Hypothalamus (tissue), 51 donors: ENCODE measurements around the gene FBLN5.
A peak's percentile ranks its signal among the peaks of the same experiment; 100 is the strongest.

Experiments
- DNase-seq, 51 donors: peaks; one replicate each; lab custom pipeline; 2025; lab: John Stamatoyannopoulos, UW

FBLN5 gene

DNA sequence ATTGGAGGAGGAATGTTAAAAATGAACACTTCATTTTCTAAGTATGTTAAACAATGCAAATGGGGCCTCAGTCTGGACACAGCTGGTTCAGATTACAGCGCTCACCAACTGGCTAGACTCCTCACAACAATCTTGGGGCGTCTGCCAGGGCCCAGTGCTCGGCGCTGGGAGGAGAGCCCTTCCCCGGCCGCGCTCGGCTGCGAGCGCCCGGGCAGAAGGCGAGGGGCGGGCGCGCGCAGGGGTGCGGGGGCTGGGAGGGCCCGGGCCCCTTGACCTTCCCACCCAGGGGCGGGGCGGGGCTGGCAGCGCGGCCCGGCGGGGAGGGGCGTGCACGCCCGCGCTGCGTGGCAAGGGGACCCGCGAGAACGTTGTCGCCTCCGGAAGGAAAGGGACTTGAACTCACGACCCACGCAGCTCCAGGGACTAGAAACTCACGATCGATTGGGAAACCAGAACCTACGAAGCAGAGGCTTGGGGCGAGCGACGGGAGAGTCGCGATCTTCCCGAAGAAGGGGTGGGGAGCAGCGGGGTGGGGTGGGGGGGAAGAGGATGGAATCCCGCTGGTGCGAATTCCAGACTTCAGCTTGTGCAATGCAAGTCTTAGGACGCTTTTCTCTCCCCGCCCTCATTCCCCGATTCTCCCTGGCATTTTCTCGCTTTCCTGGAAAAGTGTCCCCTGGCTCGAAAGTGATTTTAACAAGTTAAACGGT, at the start of gene FBLN5:
Gene FBLN5 (minus strand): TSS at position 220 of the 710 bp plus-strand sequence. CDS start 465 bp downstream, outside the sequence.
- DNase-seq: peak in 16 of 51 donors; percentile 9 to 48 (median 22)

DNA sequence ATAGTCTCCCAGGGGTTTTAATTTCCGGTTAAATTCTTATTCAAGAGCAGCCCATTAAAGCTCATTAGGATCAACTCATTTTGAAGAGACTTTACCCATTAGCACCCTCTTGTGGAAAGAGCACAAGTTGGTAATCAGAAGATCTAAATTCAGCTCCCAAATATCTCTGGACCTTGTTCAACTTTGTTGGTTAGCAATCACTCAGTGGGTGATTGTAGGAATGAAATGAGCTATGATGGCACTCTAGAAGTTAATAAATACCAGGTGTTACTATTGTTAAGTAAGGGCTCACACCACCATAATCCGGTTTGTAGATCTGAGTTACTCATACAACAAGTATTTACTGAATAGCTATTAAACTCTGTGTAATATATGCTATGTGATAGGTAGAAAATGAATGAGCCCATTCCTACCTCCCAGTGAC, 49.5 kb upstream of the FBLN5 start:
- DNase-seq: peak in 1 of 51 donors; percentile 29

DNA sequence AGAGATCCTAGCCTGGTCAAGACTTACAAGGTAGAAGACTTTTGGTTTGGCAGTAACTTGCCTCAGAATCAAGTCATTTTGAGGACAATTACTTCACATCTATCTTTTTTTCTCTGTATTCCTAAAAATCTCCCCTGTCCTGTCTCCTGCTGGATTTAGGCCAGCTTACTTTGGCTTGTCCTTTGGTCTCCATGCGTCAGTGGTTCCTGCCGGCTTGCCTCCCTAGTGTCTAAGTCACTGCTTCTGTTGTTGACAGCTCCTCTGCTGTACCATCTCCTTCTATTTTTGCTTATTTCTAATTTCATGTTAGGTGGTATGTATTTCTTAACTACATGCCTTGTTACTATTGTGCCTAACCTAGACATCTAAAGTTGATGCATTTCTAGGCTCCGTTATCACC, 39.7 kb upstream of the FBLN5 start:
- no peak for DNase-seq

- no peak for DNase-seq
Observed at GRCh38 chr14:91985521-91986255, 38.2 kb upstream of the FBLN5 start.

DNA sequence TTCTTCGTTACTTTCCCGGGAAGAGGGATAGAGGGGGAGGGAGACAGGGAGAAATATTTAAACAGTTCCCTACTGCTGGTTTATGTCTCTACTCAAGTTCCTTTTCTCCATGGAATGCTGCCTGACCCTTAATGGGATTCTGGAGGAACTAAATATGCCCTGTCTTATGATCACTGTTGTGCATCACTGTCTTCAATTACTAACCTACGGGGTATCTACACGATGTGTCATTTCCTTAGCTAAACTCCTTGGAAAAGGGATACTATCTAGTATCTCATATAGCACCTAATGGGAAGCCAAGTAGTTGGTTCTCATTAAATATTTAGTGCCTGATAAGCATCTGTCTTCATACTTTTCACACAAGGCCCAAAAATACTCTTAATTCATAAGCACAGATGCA, 37.5 kb upstream of the FBLN5 start:
- no peak for DNase-seq

DNA sequence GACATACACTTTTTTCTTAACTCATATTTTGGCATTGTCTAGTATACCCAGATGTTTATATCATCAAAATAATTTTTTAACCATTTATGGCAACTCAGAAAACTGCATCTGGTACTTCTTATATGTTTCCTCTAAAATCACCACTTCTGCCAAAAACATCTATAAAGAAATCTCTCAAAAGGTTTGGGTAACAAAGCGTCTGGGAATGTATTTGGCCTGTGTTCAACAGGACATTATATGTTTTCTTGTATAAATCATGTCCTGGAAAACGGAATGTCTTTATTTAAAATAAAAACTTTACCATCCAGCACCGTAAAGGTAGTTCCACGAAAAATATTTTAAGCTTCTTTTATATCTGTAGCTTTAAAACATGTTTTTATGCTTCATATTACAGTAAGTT, 36.1 kb upstream of the FBLN5 start:
- DNase-seq: no peak

GRCh38 chr14:91980157-91980556, 32.7 kb upstream of the FBLN5 start:
- DNase-seq: peak in 1 of 51 donors; percentile 10

- no peak for DNase-seq
Observed at GRCh38 chr14:91977884-91978283, 30.4 kb upstream of the FBLN5 start.

DNA sequence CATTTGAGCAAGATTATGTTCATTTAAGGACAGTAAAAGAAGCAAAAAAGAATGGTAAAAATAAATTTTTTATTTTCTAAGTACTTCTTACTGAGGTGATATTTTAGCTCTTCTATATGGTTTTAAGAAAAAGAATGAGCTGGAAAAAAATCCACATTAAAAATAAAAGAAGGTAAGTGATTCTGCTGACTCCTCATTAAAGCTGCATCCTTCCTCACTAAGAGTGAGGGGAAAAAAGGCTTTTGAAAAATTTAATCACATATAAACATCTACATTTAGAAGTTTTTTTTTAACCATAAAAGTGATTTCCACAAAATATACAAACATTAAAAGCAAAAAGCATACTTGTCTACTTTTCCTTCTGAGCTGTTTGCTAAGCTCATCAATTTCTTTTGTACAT, 28.3 kb upstream of the FBLN5 start:
- DNase-seq: no peak

- no peak for DNase-seq
Observed at GRCh38 chr14:91971188-91971778, 23.8 kb upstream of the FBLN5 start.

DNA sequence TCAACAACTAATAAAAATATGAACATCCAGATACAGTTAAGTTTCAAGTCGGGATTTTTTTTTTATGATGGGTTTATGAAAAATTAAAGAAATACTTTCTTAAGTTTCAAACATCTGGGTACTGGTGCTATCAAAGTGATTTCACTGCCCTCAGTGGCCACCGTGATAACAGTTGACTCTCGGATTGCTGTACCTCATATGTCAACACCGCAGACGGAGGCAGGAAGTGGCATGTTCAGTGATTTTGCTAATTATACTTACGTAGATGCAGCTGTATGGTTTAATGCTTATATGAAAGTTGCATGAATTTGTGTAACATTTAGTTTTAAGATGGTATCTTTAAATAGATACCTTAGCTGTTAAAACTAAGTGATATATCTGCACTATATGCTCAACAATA, 20.8 kb upstream of the FBLN5 start:
- no peak for DNase-seq

DNA sequence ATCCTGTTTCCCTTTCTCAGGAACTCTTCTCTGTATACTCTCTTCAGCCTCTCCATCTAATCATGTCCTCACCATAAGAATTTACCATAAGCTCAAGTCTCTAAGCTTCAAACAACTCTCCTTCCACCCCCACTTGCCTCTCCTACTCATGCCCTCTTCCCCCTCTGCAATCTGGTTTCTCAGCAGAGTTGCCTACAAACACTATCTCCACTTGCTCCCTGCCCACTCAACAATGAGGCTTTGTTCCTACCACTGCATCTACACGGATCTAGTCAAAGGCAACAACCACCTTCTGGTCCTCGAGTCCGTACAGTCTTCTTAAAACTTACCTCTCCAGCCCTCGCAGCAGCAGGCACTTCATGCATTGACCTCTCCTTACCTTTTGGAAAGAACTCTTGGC, 17.2 kb upstream of the FBLN5 start:
- DNase-seq: no peak

- no peak for DNase-seq
Observed at GRCh38 chr14:91964011-91964410, 16.5 kb upstream of the FBLN5 start.

DNA sequence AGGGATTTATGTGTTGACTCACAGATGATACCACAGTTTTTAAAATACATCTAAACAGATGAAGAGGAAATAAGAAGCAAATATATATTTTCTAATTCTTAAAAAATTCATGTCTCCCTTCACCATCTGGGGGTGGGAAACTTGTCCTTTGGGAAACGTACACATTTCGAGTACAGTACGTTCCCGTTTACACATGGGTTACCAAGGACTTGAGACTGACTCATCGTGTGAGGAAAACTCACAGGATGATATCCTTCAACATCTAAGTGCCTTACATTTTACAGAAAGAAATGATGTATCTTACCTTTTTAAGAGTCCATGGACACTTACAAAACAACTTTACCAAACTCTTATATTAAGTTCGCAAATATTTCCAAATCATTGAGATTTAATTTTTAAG, 16.0 kb upstream of the FBLN5 start:
- DNase-seq: no peak

GRCh38 chr14:91961297-91962220, 14.1 kb upstream of the FBLN5 start:
- no peak for DNase-seq

- no peak for DNase-seq
Observed at GRCh38 chr14:91957876-91958313, 10.4 kb upstream of the FBLN5 start.

- no peak for DNase-seq
Observed at GRCh38 chr14:91956616-91957015, 9.1 kb upstream of the FBLN5 start.

GRCh38 chr14:91955168-91955567, 7.7 kb upstream of the FBLN5 start:
- DNase-seq: no peak

- DNase-seq: no peak
Observed at GRCh38 chr14:91953170-91953985, 5.9 kb upstream of the FBLN5 start.
